ENCODE data around the gene PRXL2C. TPM values are rescaled to one million over a fixed set of nuclear protein-coding genes. Genes with fewer than 3 reads are reported as not detected.

PRXL2C gene
- total RNA-seq = 16.2 and 21.7 TPM in 2 replicates

GRCh38 chr9:96655198-96655851 is at the start of gene PRXL2C:
Gene PRXL2C, minus strand, starts transcription at chr9:96655317. Its CDS starts 36 bp downstream, at chr9:96655281.

GRCh38 chr9:96619491-96620180 is 35.5 kb downstream of the PRXL2C start, which contains the start of gene CDC14B:
Gene CDC14B, minus strand, starts transcription at chr9:96619843. Its CDS starts 465 bp downstream, at chr9:96619378.

Other genes with a start within 250 kb of the PRXL2C start
- 0.37 and 0.43 TPM in 2 replicates for gene ZNF367, start 236.9 kb downstream of the PRXL2C start, total RNA-seq
- gene HABP4, start 205.1 kb downstream of the PRXL2C start, total RNA-seq = 12.8 and 33.6 TPM in 2 replicates
- 22.8 and 33.7 TPM in 2 replicates for gene CDC14B, start 35.5 kb downstream of the PRXL2C start, total RNA-seq
- gene ZNF510, start 122.8 kb upstream of the PRXL2C start, total RNA-seq = 12.2 and 14.1 TPM in 2 replicates
- 1.8 and 2.4 TPM in 2 replicates for gene ZNF782, start 199.2 kb upstream of the PRXL2C start, total RNA-seq